ENCODE data around the gene PRRG2.

DNA sequence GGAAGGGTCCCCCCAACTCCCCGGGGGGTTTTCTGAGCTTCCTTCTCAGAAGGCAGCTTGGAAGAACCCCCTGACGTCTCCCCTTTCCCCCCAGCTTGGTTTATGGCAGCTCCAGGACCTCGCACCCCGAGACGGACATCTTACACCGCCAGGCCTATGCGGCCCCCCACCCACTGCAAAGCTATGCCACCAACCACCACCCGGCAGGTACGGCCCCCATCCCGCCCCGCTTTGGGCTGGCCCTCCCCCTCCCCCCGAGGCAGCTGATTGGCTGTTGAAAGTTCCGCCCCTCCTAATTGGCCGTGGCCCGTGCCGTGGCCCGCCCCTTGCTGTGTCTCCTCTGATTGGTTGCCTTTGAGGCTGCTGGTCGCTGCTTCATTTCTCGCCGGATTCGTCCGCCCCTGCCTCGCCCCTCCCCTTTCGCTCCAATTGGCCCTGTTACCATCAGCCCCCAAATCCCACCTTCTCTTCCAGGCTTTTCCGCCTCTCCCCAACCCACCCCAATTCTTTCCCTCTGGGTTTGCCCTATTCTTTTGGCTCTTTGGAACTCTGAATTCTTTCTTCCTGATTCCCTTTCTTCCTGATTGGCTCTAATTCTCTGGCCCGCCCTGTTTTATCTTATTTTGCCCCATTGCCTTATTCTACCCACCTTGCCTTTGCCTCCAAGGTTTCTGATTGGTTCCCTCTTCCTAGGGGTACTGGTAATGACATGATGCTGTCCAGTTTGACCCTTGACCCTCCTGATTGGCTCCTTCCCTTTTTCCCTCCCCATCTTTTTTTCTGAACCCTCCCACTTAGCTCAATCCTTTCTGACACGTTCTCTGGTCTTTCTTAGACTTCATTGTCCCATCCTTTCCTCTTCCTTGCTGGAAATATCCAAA, 12.4 kb downstream of the PRRG2 start:
- TF ChIP-seq, protein P1, sequence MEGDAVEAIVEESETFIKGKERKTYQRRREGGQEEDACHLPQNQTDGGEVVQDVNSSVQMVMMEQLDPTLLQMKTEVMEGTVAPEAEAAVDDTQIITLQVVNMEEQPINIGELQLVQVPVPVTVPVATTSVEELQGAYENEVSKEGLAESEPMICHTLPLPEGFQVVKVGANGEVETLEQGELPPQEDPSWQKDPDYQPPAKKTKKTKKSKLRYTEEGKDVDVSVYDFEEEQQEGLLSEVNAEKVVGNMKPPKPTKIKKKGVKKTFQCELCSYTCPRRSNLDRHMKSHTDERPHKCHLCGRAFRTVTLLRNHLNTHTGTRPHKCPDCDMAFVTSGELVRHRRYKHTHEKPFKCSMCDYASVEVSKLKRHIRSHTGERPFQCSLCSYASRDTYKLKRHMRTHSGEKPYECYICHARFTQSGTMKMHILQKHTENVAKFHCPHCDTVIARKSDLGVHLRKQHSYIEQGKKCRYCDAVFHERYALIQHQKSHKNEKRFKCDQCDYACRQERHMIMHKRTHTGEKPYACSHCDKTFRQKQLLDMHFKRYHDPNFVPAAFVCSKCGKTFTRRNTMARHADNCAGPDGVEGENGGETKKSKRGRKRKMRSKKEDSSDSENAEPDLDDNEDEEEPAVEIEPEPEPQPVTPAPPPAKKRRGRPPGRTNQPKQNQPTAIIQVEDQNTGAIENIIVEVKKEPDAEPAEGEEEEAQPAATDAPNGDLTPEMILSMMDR (IDR thresholded peaks at IDR 0.05): no peak
- no peak for TF ChIP-seq POLR2A (IDR thresholded peaks at IDR 0.05)
